ENCODE results near the gene SEMA3G. TPM values are rescaled to one million over a fixed set of nuclear protein-coding genes. Genes with fewer than 3 reads are reported as not detected.

SEMA3G gene
- under 1 TPM in 1 of 2 experiments, not detected in 1; 0.19 TPM for total RNA-seq

GRCh38 chr3:52444860-52445793, at the start of gene SEMA3G:
Gene SEMA3G, minus strand, starts transcription at chr3:52445103. Its CDS starts 76 bp downstream, at chr3:52445027.
- Mint-ChIP-seq H3K9me3 (no peaks in the 10 kb centered on the region), H3K27ac (no peak within 1 kb of the TSS), H3K4me1 (peaks cover 6% of the 10 kb centered on the region), H3K36me3 (no peaks in the 10 kb centered on the region), H3K27me3 (no peaks in the 10 kb centered on the region), H3K4me3 (no peak within 1 kb of the TSS)
- DNase-seq, result peak; percentile 84

GRCh38 chr3:52494445-52494844, 49.5 kb upstream of the SEMA3G start:
- Mint-ChIP-seq H3K27me3 (no peaks in the 10 kb centered on the region), H3K36me3 (peaks cover 1% of the 10 kb centered on the region), H3K4me1 (peaks cover 4% of the 10 kb centered on the region), H3K9me3 (no peaks in the 10 kb centered on the region), H3K27ac (no peak overlapping the region), H3K4me3 (no peak overlapping the region)
- no peak for DNase-seq

- Mint-ChIP-seq H3K4me1 (no peaks in the 10 kb centered on the region), H3K27me3 (no peaks in the 10 kb centered on the region), H3K27ac (no peak overlapping the region), H3K4me3 (no peak overlapping the region), H3K36me3 (peaks cover under 1% of the 10 kb centered on the region), H3K9me3 (no peaks in the 10 kb centered on the region)
- DNase-seq, result no peak
Observed at GRCh38 chr3:52493232-52494017, 48.5 kb upstream of the SEMA3G start.

- Mint-ChIP-seq H3K9me3 (no peaks in the 10 kb centered on the region), H3K27ac (no peak overlapping the region), H3K4me3 (no peak overlapping the region), H3K4me1 (no peaks in the 10 kb centered on the region), H3K27me3 (no peaks in the 10 kb centered on the region), H3K36me3 (no peaks in the 10 kb centered on the region)
- no peak for DNase-seq
Observed at GRCh38 chr3:52492059-52492458, 47.2 kb upstream of the SEMA3G start.

GRCh38 chr3:52490939-52491526, 46.1 kb upstream of the SEMA3G start:
- H3K4me3 Mint-ChIP-seq, result no peak overlapping the region
- no peak for DNase-seq

GRCh38 chr3:52490035-52490938, 45.4 kb upstream of the SEMA3G start:
- no peak for DNase-seq
- H3K27me3 Mint-ChIP-seq, result no peaks in the 10 kb centered on the region
- H3K27ac Mint-ChIP-seq, result no peak overlapping the region

More at GRCh38 chr3:52490939-52491526, 46.1 kb upstream of the SEMA3G start:
- Mint-ChIP-seq H3K27me3 (no peaks in the 10 kb centered on the region), H3K9me3 (no peaks in the 10 kb centered on the region), H3K4me1 (no peaks in the 10 kb centered on the region), H3K36me3 (no peaks in the 10 kb centered on the region), H3K27ac (no peak overlapping the region)

GRCh38 chr3:52489453-52489852, 44.5 kb upstream of the SEMA3G start:
- Mint-ChIP-seq H3K4me1 (no peaks in the 10 kb centered on the region), H3K36me3 (peaks cover 2% of the 10 kb centered on the region), H3K4me3 (no peak overlapping the region), H3K9me3 (no peaks in the 10 kb centered on the region), H3K27ac (no peak overlapping the region), H3K27me3 (no peaks in the 10 kb centered on the region)
- no peak for DNase-seq

More at GRCh38 chr3:52490035-52490938, 45.4 kb upstream of the SEMA3G start:
- Mint-ChIP-seq H3K4me1 (no peaks in the 10 kb centered on the region), H3K9me3 (no peaks in the 10 kb centered on the region), H3K36me3 (peaks cover 2% of the 10 kb centered on the region), H3K4me3 (no peak overlapping the region)

GRCh38 chr3:52488746-52489145, 43.8 kb upstream of the SEMA3G start:
- Mint-ChIP-seq H3K4me3 (no peak overlapping the region), H3K27ac (no peak overlapping the region), H3K27me3 (no peaks in the 10 kb centered on the region), H3K4me1 (no peaks in the 10 kb centered on the region), H3K9me3 (no peaks in the 10 kb centered on the region), H3K36me3 (peaks cover 2% of the 10 kb centered on the region)
- no peak for DNase-seq

GRCh38 chr3:52487788-52488691, 43.1 kb upstream of the SEMA3G start:
- no peaks in the 10 kb centered on the region for H3K4me1 Mint-ChIP-seq
- H3K27me3 Mint-ChIP-seq, result no peaks in the 10 kb centered on the region
- H3K4me3 Mint-ChIP-seq, result no peak overlapping the region
- no peak overlapping the region for H3K27ac Mint-ChIP-seq
- peaks cover 2% of the 10 kb centered on the region for H3K36me3 Mint-ChIP-seq
- no peaks in the 10 kb centered on the region for H3K9me3 Mint-ChIP-seq
- no peak for DNase-seq

- no peaks in the 10 kb centered on the region for H3K27me3 Mint-ChIP-seq
- H3K4me3 Mint-ChIP-seq, result no peak overlapping the region
- no peaks in the 10 kb centered on the region for H3K9me3 Mint-ChIP-seq
- H3K4me1 Mint-ChIP-seq, result no peaks in the 10 kb centered on the region
- H3K27ac Mint-ChIP-seq, result no peak overlapping the region
- peaks cover 2% of the 10 kb centered on the region for H3K36me3 Mint-ChIP-seq
- no peak for DNase-seq
Observed at GRCh38 chr3:52487050-52487787, 42.3 kb upstream of the SEMA3G start.

- Mint-ChIP-seq H3K36me3 (peaks cover 8% of the 10 kb centered on the region), H3K9me3 (no peaks in the 10 kb centered on the region), H3K4me1 (no peaks in the 10 kb centered on the region), H3K4me3 (no peak overlapping the region), H3K27me3 (no peaks in the 10 kb centered on the region), H3K27ac (no peak overlapping the region)
- no peak for DNase-seq
Observed at GRCh38 chr3:52484680-52485461, 40.0 kb upstream of the SEMA3G start.

- H3K4me3 Mint-ChIP-seq, result no peak overlapping the region
- no peaks in the 10 kb centered on the region for H3K9me3 Mint-ChIP-seq
- no peak overlapping the region for H3K27ac Mint-ChIP-seq
- H3K27me3 Mint-ChIP-seq, result no peaks in the 10 kb centered on the region
- DNase-seq, result no peak
- H3K4me1 Mint-ChIP-seq, result no peaks in the 10 kb centered on the region
- peaks cover 8% of the 10 kb centered on the region for H3K36me3 Mint-ChIP-seq
Observed at GRCh38 chr3:52483577-52484381, 38.9 kb upstream of the SEMA3G start.
